HEK293 (cell line): ENCODE measurements around the gene PNN.

Experiments used
- CTCF ChIA-PET: fragments of 350-600 bp; formaldehyde crosslinking; extraction: SDS; loops from one replicate; lab custom pipeline; 2021; ENCODE audit warnings: antibody characterized with exemption; lab: Yijun Ruan, JAX
- POLR2A ChIA-PET: fragments of 300-600 bp; formaldehyde crosslinking; extraction: SDS; loops from one replicate; lab custom pipeline; 2020; ENCODE audit warnings: antibody characterized with exemption, inconsistent platforms; lab: Yijun Ruan, JAX
- H3K27ac ChIP-seq: fragments of 200-500 bp; sonication (Bioruptor generic); 2 replicates; pipeline ENCODE4 v1.5.1; 2014; ENCODE audit warnings: low read depth, low read length, control low read depth, inconsistent platforms; ENCODE audit errors: extremely low read depth
- H3K36me3 ChIP-seq, 2 experiments: fragments of 200-500 bp in 1 of 2; sonication (Bioruptor generic) in 1 of 2; 1 replicate in 1 of 2; 2 replicates in 1 of 2; pipeline ENCODE4 v1.5.1; 2014 to 2017; ENCODE audit warnings: inconsistent platforms in 2 of 2, low read length in 2 of 2; ENCODE audit not compliant: control insufficient read depth in 2 of 2, insufficient read depth in 1 of 2
- H3K4me1 ChIP-seq: fragments of 200-500 bp; sonication (Bioruptor generic); 2 replicates; pipeline ENCODE4 v1.5.1; 2014; ENCODE audit warnings: mild to moderate bottlenecking, low read length, inconsistent platforms; ENCODE audit not compliant: control insufficient read depth, insufficient read depth
- H3K4me3 ChIP-seq: 2 replicates; pipeline ENCODE4 v1.5.1; 2011; ENCODE audit warnings: low read depth, mild to moderate bottlenecking, control low read depth, low read length, moderate library complexity
- H3K9me3 ChIP-seq: fragments of 200-500 bp; sonication (Bioruptor generic); 2 replicates; pipeline ENCODE4 v1.5.1; 2014; ENCODE audit warnings: low read depth, low read length, inconsistent platforms; ENCODE audit not compliant: control insufficient read depth, insufficient read depth
- BCL11B ChIP-seq: fragments of 450-650 bp; formaldehyde crosslinking; IDR thresholded peaks from 2 replicates; pipeline ENCODE4 v1.5.1; 2016; ENCODE audit warnings: low read depth, missing biosample characterization, missing genetic modification characterization
- SCRT2 ChIP-seq: fragments of 450-650 bp; formaldehyde crosslinking; IDR thresholded peaks from 2 replicates; pipeline ENCODE4 v1.5.1; 2016; ENCODE audit warnings: missing biosample characterization, missing genetic modification characterization
- YY2 ChIP-seq: fragments of 450-650 bp; formaldehyde crosslinking; IDR thresholded peaks from 2 replicates; pipeline ENCODE4 v1.5.1; 2016; ENCODE audit warnings: missing biosample characterization, missing genetic modification characterization
- ZBTB20 ChIP-seq: fragments of 450-650 bp; formaldehyde crosslinking; IDR thresholded peaks from 2 replicates; pipeline ENCODE4 v1.5.1; 2016; ENCODE audit warnings: missing biosample characterization, missing genetic modification characterization
- ZBTB8A ChIP-seq: fragments of 450-650 bp; formaldehyde crosslinking; IDR thresholded peaks from 2 replicates; pipeline ENCODE4 v1.5.1; 2016; ENCODE audit warnings: missing biosample characterization, missing genetic modification characterization
- ZFP3 ChIP-seq: fragments of 450-650 bp; formaldehyde crosslinking; IDR thresholded peaks from 2 replicates; pipeline ENCODE4 v1.5.1; 2016; ENCODE audit warnings: low read depth, missing biosample characterization, missing genetic modification characterization
- ZNF184 ChIP-seq: fragments of 450-650 bp; IDR thresholded peaks from 2 replicates; pipeline ENCODE4 v1.5.1; 2018; ENCODE audit warnings: missing biosample characterization, mild to moderate bottlenecking, missing genetic modification characterization
- ZNF266 ChIP-seq: fragments of 450-650 bp; formaldehyde crosslinking; IDR thresholded peaks from 2 replicates; pipeline ENCODE4 v1.5.1; 2016; ENCODE audit warnings: missing biosample characterization, missing genetic modification characterization, low read depth
- ZNF335 ChIP-seq: fragments of 450-650 bp; formaldehyde crosslinking; conservative IDR thresholded peaks from 2 replicates; pipeline ENCODE4 v1.5.1; 2016; ENCODE audit warnings: missing biosample characterization, missing genetic modification characterization
- ZNF366 ChIP-seq: fragments of 450-650 bp; formaldehyde crosslinking; conservative IDR thresholded peaks from 2 replicates; pipeline ENCODE4 v1.5.1; 2016; ENCODE audit warnings: missing biosample characterization, missing genetic modification characterization
- ZNF433 ChIP-seq: fragments of 450-650 bp; formaldehyde crosslinking; IDR thresholded peaks from 2 replicates; pipeline ENCODE4 v1.5.1; 2016; ENCODE audit warnings: missing biosample characterization, missing genetic modification characterization, low read depth
- ZNF510 ChIP-seq: fragments of 450-650 bp; formaldehyde crosslinking; IDR thresholded peaks from 2 replicates; pipeline ENCODE4 v1.5.1; 2018; ENCODE audit warnings: mild to moderate bottlenecking, missing genetic modification characterization, missing biosample characterization; ENCODE audit not compliant: insufficient replicate concordance
- ZNF596 ChIP-seq: fragments of 450-650 bp; IDR thresholded peaks from 2 replicates; pipeline ENCODE4 v1.5.0; 2018; ENCODE audit warnings: missing biosample characterization, mild to moderate bottlenecking, missing genetic modification characterization, moderate library complexity
- ZNF623 ChIP-seq: fragments of 450-650 bp; formaldehyde crosslinking; IDR thresholded peaks from 2 replicates; pipeline ENCODE4 v1.5.1; 2016; ENCODE audit warnings: missing biosample characterization, missing genetic modification characterization
- ZNF701 ChIP-seq: fragments of 450-650 bp; formaldehyde crosslinking; IDR thresholded peaks from 2 replicates; pipeline ENCODE4 v1.5.1; 2016; ENCODE audit warnings: missing biosample characterization, missing genetic modification characterization
- ZNF76 ChIP-seq: fragments of 450-650 bp; formaldehyde crosslinking; IDR thresholded peaks from 2 replicates; pipeline ENCODE4; 2016; ENCODE audit warnings: low read depth, missing biosample characterization, missing genetic modification characterization, borderline replicate concordance
- ZNF768 ChIP-seq: fragments of 450-650 bp; formaldehyde crosslinking; IDR thresholded peaks from 2 replicates; pipeline ENCODE4 v1.5.1; 2018; ENCODE audit warnings: missing biosample characterization, mild to moderate bottlenecking, missing genetic modification characterization
- ZNF777 ChIP-seq: fragments of 450-650 bp; formaldehyde crosslinking; IDR thresholded peaks from 2 replicates; pipeline ENCODE4 v1.5.1; 2017; ENCODE audit warnings: missing biosample characterization, missing genetic modification characterization, borderline replicate concordance
- ZXDB ChIP-seq: fragments of 450-650 bp; formaldehyde crosslinking; IDR thresholded peaks from 2 replicates; pipeline ENCODE4 v1.5.1; 2016; ENCODE audit warnings: missing biosample characterization, missing genetic modification characterization
- TF ChIP-seq, protein P1 (sequence below): fragments of 450-650 bp; formaldehyde crosslinking; IDR thresholded peaks from 2 replicates; pipeline ENCODE4 v1.5.1; 2017; ENCODE audit warnings: missing biosample characterization, missing genetic modification characterization
- TF ChIP-seq, protein P2 (sequence below): fragments of 450-650 bp; formaldehyde crosslinking; conservative IDR thresholded peaks from 2 replicates; pipeline ENCODE4 v1.5.1; 2016; ENCODE audit warnings: low read depth, missing biosample characterization, missing genetic modification characterization
- TF ChIP-seq, protein P3 (sequence below): fragments of 450-650 bp; formaldehyde crosslinking; IDR thresholded peaks from 2 replicates; pipeline ENCODE4 v1.5.1; 2016; ENCODE audit warnings: missing biosample characterization, missing genetic modification characterization
- TF ChIP-seq, protein P4 (sequence below): fragments of 450-650 bp; formaldehyde crosslinking; IDR thresholded peaks from 2 replicates; pipeline ENCODE4 v1.5.1; 2017; ENCODE audit warnings: missing biosample characterization, missing genetic modification characterization

PNN gene

DNA sequence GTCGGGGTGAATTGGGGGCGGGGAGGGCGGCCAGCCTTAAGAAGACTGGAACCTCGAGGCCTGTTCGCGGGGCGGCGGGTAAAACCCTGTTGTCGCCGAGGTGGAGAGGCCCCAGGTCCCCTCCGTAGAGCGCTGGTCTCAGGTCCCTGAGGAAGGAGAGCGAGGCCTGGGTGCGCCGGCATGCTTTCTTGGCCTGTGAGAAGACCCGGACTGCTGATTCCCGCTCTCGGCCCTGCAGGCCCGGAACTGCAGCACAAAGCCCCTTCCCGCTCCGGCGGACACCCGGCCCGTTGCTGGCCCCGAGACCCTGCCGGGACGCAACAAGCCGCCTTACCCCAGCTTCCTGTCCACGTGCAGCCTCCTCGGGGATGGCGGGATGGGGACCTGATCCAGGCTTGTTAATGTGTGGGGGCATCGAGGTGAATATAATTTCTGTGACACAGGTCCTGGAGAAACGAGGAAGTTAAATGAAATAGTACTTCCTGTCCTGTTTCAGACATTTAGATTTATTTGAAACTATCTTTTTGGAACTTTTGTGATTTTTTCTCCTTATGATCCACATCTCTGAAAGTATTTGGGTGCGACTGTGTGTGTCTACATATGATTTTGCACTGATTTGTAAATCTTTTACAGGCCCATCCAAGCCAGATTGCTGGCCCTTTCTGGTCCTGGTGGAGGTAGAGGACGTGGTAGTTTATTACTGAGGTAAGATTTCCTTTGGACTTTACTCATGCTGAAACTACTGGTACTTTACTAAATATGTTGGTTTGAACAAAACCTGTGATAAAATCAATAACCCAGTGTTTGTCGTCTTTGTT, 600 bp downstream of the PNN start:
- no peaks in the 10 kb centered on the region for H3K9me3 ChIP-seq
- ChIA-PET POLR2A (interaction anchor here (0.5 to 1.7 kb wide), 8 partner anchors 10 to 257 kb away, joined by 3 to 10 read pairs (median 6); partner anchors contain the start of genes FBXO33 and SEC23A), CTCF (no interaction called here)
- H3K4me1 ChIP-seq: no peaks in the 10 kb centered on the region
- peak overlapping the region; percentile 93 for H3K4me3 ChIP-seq
- peaks cover 46 to 51% of the 10 kb centered on the region in 2 experiments for H3K36me3 ChIP-seq
- H3K27ac ChIP-seq: peak overlapping the region; percentile 92
- TF ChIP-seq SCRT2 (tag by site-specific recombination) (0 out of 2 replicates have a peak, but pooled peaks have one; percentile 35), ZNF366 (tag by site-specific recombination) (peak; percentile 22; the same call in 1 of the 2 replicates), ZNF335 (tag by site-specific recombination) (peak; percentile 58; the same call in 1 of the 2 replicates), YY2 (tag by site-specific recombination) (0 out of 2 replicates have a peak, but pooled peaks have one; percentile 6), ZNF623 (tag by site-specific recombination) (no peak), ZBTB20 (peak; percentile 69; the same call in 1 of the 2 replicates)
- TF ChIP-seq, protein P1, sequence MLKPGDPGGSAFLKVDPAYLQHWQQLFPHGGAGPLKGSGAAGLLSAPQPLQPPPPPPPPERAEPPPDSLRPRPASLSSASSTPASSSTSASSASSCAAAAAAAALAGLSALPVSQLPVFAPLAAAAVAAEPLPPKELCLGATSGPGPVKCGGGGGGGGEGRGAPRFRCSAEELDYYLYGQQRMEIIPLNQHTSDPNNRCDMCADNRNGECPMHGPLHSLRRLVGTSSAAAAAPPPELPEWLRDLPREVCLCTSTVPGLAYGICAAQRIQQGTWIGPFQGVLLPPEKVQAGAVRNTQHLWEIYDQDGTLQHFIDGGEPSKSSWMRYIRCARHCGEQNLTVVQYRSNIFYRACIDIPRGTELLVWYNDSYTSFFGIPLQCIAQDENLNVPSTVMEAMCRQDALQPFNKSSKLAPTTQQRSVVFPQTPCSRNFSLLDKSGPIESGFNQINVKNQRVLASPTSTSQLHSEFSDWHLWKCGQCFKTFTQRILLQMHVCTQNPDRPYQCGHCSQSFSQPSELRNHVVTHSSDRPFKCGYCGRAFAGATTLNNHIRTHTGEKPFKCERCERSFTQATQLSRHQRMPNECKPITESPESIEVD (tag by site-specific recombination): no peak
- TF ChIP-seq, protein P2, sequence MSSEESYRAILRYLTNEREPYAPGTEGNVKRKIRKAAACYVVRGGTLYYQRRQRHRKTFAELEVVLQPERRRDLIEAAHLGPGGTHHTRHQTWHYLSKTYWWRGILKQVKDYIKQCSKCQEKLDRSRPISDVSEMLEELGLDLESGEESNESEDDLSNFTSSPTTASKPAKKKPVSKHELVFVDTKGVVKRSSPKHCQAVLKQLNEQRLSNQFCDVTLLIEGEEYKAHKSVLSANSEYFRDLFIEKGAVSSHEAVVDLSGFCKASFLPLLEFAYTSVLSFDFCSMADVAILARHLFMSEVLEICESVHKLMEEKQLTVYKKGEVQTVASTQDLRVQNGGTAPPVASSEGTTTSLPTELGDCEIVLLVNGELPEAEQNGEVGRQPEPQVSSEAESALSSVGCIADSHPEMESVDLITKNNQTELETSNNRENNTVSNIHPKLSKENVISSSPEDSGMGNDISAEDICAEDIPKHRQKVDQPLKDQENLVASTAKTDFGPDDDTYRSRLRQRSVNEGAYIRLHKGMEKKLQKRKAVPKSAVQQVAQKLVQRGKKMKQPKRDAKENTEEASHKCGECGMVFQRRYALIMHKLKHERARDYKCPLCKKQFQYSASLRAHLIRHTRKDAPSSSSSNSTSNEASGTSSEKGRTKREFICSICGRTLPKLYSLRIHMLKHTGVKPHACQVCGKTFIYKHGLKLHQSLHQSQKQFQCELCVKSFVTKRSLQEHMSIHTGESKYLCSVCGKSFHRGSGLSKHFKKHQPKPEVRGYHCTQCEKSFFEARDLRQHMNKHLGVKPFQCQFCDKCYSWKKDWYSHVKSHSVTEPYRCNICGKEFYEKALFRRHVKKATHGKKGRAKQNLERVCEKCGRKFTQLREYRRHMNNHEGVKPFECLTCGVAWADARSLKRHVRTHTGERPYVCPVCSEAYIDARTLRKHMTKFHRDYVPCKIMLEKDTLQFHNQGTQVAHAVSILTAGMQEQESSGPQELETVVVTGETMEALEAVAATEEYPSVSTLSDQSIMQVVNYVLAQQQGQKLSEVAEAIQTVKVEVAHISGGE (tag by site-specific recombination): peak; percentile 87

DNA sequence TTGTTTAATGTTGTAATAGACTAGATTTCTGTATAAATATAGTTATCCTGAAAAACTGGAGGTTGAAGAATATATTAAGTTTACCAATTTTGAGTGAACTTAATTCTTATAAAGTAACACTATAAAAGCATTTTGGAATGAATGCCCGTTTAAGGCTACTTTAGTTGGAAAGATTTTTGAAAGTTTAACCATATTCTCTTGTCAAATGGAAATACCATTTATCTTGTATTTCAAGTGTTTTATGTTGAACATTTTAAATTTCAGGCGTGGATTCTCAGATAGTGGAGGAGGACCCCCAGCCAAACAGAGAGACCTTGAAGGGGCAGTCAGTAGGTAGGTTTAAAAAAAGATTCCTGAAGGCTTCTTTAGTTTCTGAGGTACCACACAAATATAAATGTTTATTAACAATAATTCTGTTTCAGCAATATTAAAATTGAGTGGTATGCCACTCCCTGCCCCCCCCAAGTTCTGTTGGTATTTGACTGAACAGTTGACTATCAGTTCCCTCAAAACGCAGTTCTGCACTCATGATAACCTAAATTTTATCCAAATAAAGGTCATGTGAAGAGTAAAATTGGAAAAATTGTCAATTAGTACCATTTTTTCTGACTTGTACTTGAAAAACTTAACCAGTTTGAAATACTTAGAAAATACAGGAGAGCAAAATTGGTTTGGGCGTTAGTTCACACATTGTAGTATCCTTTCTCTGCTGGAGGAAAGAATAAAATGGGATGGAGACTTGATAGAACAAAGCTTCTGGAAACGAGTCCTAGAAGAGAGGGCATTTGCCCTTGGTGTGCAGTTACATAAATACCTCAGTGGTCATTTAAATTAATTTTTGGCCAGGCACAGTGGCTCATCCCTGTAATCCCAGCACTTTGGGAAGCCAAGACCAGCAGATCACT, 1.5 kb downstream of the PNN start:
- CTCF ChIA-PET: no interaction called here
- Histone ChIP-seq H3K9me3 (no peaks in the 10 kb centered on the region), H3K4me3 (peak overlapping the region; percentile 93), H3K4me1 (no peaks in the 10 kb centered on the region), H3K27ac (peak overlapping the region; percentile 92; the same call in 1 of the 2 replicates), H3K36me3 (peaks cover 53 to 59% of the 10 kb centered on the region in 2 experiments)
- POLR2A ChIA-PET: interaction anchor here (1.7 kb wide), 1 partner anchor 9 kb away, joined by 10 read pairs; no protein-coding TSS in a partner anchor
- TF ChIP-seq ZXDB (tag by site-specific recombination): no peak
- TF ChIP-seq ZNF768 (tag by site-specific recombination): no peak
- no peak for TF ChIP-seq ZNF701 (tag by site-specific recombination)
- no peak for TF ChIP-seq SCRT2 (tag by site-specific recombination)
- TF ChIP-seq ZNF335 (tag by site-specific recombination): no peak
- no peak for TF ChIP-seq ZNF433 (tag by site-specific recombination)
- no peak for TF ChIP-seq BCL11B (tag by site-specific recombination)
- TF ChIP-seq ZFP3 (tag by site-specific recombination): no peak
- TF ChIP-seq ZNF596 (tag by site-specific recombination): no peak
- TF ChIP-seq, protein P3, sequence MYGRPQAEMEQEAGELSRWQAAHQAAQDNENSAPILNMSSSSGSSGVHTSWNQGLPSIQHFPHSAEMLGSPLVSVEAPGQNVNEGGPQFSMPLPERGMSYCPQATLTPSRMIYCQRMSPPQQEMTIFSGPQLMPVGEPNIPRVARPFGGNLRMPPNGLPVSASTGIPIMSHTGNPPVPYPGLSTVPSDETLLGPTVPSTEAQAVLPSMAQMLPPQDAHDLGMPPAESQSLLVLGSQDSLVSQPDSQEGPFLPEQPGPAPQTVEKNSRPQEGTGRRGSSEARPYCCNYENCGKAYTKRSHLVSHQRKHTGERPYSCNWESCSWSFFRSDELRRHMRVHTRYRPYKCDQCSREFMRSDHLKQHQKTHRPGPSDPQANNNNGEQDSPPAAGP (tag by site-specific recombination): no peak
- TF ChIP-seq ZNF266 (tag by site-specific recombination): no peak
- TF ChIP-seq ZNF184 (tag by site-specific recombination): no peak
- TF ChIP-seq, protein P4, sequence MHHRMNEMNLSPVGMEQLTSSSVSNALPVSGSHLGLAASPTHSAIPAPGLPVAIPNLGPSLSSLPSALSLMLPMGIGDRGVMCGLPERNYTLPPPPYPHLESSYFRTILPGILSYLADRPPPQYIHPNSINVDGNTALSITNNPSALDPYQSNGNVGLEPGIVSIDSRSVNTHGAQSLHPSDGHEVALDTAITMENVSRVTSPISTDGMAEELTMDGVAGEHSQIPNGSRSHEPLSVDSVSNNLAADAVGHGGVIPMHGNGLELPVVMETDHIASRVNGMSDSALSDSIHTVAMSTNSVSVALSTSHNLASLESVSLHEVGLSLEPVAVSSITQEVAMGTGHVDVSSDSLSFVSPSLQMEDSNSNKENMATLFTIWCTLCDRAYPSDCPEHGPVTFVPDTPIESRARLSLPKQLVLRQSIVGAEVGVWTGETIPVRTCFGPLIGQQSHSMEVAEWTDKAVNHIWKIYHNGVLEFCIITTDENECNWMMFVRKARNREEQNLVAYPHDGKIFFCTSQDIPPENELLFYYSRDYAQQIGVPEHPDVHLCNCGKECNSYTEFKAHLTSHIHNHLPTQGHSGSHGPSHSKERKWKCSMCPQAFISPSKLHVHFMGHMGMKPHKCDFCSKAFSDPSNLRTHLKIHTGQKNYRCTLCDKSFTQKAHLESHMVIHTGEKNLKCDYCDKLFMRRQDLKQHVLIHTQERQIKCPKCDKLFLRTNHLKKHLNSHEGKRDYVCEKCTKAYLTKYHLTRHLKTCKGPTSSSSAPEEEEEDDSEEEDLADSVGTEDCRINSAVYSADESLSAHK (tag by site-specific recombination): no peak
- no peak for TF ChIP-seq ZNF510
- no peak for TF ChIP-seq ZNF76 (tag by site-specific recombination)
- TF ChIP-seq ZBTB8A: no peak
- no peak for TF ChIP-seq ZNF777 (tag by site-specific recombination)
